ENCODE results near the gene LMAN1.
A peak's percentile ranks its signal among the peaks of the same experiment; 100 is the strongest.

Gene LMAN1

GRCh38 chr18:59359576-59359952, 499 bp upstream of the LMAN1 start:
- DNase-seq = no peak

- DNase-seq = peak; percentile 26
Observed at GRCh38 chr18:59358414-59358711, 702 bp downstream of the LMAN1 start.

GRCh38 chr18:59357928-59358327, 1.1 kb downstream of the LMAN1 start:
- DNase-seq = no peak

DNA sequence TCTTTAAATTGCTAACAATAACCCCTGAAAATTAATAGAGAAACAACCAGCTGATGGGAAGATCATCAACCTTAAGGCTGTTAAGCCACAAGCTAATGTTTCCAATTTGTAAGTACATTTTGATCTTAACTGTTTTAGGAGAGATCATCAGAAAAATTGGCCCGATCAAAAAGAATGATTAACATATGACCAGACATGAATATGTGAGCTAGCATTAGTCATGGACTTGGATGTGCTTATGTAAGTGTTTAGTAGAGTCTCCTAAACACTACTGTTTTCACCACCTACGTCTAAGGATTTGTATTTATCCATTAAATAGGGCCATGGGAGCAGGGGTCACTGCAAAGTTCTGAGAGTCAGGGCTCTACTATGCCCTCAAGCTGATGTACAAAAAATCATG, 4.3 kb downstream of the LMAN1 start:
- DNase-seq = no peak

DNA sequence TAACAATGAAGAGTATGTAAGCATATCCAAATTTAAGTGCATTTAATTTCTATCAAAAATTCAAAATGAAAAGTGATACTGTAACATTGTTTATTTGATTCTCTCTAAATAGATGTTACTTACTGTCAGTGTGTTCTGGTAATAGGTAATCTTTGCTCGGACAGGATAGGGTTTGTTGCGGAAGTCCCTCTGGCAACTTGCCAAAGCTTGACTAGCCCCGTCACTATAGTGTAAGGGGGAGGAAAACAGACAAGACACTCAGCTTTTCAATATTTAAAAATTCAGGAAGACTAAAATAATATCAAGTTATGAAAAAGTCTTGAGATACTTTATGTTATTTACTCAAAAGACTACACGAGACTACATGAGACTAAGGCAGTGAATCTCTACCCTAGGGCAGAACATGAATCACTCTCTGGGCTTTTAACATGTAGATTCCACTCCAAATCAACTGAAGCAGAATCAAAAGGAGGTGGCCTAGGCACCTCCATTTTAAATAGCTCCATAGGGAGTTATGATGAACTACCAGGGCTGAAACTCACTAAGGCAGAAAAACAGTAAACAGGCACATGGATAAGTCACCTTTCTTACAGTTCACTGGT, 5.9 kb downstream of the LMAN1 start:
- DNase-seq = no peak

GRCh38 chr18:59352250-59352855, 6.7 kb downstream of the LMAN1 start:
- no peak for DNase-seq

DNA sequence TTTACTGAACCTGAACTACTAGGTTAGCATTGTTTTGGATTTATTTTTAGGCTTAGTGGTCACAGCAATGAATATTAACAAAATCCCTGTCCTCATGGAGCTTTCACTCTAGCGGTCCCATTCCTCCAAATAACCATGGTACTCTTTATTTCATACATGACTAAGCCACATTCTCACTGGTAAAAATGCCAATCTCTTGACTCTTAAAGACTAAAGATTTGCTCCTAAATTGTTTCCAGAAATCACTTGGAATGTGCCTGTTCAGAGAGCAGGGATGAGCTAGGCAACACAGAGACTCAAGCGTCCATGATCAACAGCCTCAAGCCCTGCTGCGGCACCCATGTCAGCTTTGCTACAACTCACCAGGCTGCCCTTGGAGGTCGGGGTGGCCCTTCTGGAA, 13.5 kb downstream of the LMAN1 start:
- no peak for DNase-seq

DNA sequence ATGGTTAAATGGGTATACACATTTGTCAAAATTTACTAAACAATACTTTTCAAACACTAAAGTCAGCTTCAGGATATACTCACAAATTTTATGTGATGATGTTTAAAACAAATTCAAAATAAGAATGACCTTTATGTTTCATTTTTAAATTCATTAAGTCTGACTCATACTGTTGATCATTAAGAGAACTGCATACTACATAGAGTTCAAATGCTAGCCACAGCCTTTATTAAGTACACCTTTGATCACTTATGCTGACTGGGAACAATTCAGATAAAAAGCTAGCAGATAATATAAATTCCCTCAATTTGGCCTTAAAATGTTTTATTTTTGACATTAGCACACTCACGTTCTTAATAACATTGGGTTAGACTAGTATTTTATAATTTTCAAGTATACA, 14.1 kb downstream of the LMAN1 start:
- no peak for DNase-seq

- DNase-seq = no peak
Observed at GRCh38 chr18:59343926-59344325, 15.1 kb downstream of the LMAN1 start.

DNA sequence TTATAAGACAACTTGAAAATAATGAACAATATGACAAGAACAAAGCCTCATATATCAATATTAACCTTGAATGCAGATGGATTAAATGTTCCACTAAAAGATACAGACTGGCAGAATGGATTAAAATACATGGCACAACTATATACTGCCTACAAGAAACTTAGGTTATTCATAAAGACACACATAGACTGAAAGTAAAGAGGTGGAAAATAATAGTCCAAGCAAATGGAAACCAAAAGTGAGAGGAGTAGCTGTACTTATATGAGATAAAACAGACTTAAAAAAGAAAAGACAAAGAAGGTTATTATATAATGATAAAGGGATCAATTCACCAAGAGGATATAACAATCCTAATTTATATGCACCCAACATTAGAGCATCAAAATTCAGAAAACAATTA, 18.2 kb downstream of the LMAN1 start:
- no peak for DNase-seq

DNA sequence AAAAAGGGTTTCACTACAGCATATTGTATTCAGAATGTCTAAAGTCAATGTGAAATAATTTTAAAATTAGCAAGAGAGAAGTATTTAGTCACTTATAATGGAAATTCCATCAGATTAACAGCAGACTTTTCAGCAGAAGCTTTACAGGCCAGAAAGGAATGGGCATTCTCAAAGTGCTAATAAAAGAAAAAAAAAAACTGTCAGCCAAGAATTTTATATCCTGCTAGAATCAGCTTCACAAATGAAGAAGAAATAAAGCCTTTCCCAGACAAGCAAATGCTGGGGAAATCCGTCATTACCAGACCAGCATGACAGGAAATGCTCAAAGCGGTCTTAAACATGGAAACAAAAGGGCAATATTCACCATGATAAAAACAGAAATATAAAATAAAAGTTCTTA, 18.8 kb downstream of the LMAN1 start:
- DNase-seq = no peak

GRCh38 chr18:59332986-59333385, 26.1 kb downstream of the LMAN1 start:
- DNase-seq = no peak

DNA sequence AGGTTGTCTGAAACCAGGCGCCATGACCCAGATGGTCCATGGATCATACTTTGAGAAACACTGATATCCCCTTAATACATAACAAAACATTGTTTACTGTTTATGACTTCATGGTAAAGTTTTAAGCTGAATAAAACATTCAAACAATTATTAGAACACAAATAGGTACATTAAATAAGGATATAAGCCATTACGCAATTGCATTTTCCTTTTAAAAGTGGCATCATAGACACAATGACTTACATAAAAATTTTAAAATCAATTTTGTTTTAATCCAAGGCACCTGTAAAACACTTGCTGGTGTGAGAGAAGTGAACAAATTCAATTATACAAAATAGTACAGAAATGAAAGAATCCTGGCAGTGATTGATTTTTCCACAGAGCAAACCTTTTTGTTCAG, 30.4 kb downstream of the LMAN1 start:
- DNase-seq = no peak

DNA sequence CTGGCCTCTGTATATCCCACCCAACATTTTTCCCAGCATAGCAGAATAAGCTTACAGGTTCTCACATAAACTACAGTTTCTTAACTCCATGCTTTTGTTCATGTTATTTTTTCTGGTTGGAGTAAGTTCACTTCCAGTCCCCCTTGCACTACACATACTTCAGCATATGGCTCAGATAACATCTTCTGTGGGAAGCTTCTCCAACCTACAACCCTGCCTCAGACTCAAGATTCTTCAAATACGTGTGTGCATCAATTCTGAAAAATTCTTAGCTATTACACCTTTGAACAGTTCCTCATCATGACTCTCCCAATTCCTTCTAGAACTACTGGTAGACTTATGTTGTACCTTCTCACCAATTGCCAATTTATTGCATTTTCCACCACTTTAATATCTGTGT, 33.1 kb downstream of the LMAN1 start:
- no peak for DNase-seq

DNA sequence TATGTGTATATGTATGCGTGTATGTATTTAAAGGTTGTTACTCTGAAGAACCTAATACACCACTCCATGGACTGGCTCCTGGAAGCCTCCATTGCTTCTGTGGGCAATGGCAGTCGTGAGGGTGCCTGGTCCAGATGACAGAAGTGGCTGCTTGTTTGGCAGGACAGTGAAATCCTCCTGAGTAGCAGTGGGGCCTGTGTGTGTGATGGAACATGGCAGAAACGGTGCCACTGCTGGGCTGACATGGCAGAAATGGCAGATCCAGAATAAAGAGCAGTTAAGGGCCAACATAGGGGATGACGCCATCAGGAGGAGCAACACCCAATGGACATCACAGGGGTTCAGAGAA, 34.5 kb downstream of the LMAN1 start:
- DNase-seq = no peak

DNA sequence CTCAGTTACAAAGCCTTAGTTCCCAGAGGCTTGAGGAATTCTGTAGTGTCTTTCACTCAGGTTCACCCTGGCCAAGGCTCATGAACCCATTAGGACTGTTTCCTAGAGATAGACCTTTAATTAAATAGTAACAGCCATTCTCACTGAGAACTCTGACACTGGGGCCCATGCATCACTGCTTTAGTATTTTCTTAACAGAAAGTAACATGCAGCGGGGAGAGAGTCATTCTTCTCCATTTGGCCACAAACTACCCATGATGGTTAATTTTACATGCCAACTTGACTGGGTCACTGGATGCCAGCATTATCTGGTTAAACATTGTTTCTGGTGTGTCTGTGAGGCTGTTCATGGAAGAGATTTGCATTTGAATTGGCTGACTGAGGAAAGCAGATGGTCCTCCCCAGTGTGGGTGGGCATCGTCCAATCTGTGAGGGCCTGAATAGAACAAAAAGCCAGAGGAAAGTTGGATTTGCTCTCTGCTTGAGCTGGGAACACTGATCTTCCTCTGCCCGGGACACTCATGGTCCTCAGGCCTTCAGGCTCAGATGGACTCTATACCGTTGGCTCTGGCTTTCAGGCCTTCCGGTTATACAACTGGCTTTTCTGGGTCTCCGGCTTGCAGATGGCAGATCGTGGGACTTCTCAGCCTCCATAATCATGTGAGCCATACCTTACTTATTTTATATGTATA, 35.0 kb downstream of the LMAN1 start:
- DNase-seq = no peak

DNA sequence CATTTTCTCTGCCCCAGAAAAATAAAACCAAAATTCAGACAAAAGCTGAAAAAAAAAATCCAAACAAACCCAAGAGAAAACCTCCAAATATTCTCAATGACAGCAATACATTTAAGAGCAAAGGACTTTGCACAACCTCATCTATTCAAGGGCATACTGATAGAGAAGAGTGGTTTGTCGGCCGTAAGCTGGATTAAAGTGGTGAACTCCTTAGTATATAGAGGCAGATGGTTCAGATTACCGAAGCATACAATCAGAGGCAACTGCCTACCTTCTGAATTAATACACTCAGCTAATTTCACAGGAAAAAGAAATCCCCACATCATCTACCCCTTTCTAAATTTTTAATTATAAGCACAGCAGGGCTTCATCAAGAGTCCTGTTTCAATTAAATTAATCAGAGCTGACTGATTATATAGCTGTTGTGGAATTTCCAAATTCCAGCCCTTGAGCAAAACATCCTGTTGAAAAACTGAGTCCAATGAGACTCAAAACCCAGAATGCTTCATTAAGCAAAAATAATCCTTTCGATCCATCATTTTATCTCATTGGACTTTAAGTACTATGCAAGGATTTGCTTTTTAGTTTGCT, 40.5 kb downstream of the LMAN1 start, which contains the start of gene CPLX4:
TSS of gene CPLX4 (minus strand) at position 190 of the 591 bp plus-strand sequence. CDS start at position 3, 187 bp downstream.
- DNase-seq = no peak

- DNase-seq = no peak
Observed at GRCh38 chr18:59311631-59312030, 47.4 kb downstream of the LMAN1 start.

- no peak for DNase-seq
Observed at GRCh38 chr18:59308938-59309260, 50.2 kb downstream of the LMAN1 start.

DNA sequence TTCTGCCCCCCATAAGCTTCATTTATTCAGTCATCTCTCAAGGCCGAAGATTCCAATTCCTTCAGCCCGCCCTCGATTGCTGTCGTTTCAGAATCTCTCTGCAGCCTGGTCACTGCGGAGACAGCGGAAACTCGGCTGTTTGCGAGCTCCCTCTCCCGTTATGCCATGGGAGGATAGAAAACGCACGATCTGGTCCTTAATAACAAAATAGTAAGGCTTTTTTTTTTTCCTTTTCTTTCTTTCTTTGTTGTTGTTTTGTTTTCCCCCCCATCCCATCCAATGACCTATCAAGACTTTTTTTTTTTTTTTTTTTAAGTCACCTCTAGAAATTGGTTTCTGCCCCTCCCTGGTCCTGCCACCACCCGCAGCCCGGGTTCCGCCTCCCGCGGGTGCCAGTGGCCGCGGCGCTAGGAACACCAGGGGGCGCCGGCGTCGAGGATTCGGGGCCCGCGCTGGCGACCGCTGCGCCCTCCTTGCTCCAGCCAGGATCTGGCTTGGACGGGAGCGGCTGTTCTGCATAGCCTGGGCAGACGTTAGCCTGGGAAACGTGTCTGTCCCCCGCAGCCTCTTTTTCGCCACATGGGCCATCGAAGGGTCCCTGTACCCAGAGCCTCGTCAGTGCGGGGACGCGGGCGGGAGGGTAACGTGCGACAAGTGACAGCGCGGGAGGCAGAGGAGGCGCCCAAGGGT, 50.7 kb downstream of the LMAN1 start:
- no peak for DNase-seq

DNA sequence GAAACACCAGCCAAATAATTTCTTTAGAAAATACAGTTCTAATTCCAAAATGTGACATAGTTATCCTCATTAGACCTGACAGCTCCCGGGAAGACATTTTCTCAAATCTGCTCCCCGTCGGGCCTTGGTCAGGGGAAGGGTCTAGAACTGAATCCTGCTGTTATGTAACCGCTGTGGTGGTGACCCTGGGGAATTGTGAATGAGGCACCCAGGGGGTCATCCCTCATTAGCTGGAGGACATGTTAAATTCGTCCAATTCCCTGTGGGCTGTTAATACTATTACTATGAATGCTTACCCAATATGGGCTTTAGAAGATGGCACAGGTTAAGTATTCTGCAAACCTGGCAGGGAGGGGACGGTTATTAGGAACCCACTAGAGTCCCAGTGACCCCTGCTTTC, 52.4 kb downstream of the LMAN1 start:
- no peak for DNase-seq

DNA sequence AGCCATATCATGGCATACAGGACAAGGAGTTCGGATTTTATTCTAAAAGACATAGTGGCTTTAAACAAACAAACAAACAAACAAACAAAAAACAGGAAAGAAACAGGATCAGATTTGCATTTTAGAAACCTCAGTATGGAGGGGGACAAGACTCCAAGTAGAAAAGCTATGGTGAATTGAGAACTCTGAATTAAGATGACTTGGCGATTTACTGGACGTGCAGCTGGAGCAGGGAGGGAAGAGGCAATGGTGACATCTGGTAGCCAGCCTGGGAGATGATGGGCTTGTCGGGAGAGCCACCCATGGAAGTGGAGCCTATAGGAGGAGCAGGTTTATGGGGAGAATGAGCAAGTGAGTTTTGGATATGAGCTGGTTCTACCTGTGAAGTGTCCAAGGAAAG, 53.8 kb downstream of the LMAN1 start:
- no peak for DNase-seq

DNA sequence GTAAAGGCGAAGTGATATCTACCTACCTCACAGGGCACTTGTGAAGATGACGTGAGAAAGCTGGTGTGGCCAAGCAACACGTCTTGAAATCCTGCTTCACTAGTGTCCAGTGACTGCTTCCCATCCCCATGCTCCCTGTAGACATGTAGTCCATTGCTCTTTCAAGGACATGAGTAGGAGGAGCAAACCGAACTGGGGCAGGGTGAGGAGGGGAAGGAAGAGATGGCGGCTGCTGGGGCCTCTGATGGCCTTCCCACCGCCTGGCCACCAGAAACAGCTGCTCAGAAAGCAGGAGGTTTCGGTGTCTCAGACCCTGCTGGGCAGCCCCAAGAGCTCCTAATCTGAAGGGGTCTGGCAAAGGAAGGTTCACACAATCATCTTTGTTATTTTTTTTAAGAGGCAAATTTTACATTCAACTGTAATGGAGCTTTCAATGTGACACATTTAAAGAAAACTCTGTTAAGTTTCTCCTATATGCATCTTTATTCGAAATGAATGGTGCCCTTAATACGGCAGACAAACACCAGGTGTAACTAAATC, 55.3 kb downstream of the LMAN1 start:
- no peak for DNase-seq

DNA sequence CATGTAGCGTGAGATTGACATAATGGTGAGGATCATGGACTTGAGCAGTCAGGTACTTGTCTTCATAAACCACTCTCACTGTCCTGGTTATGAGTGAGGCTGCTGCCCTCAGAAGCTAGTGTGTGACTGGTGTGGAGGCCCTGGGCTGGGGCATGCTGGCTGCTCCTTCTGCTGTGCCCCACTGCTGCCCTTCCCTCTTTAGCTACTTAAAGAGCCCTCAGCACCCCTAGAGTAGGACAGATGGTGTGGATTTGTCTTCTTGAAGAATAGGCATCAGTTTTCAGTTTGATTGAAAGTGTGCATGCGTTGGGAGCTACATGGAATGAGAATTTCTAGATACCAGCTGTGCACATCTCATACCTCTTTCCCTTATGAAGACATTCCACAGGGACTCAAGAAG, 56.1 kb downstream of the LMAN1 start:
- DNase-seq = no peak
